Activated CD8-positive, alpha-beta memory T cell treated with anti-CD3 and anti-CD28 coated beads for 4 hours (primary cell): ENCODE data around the gene DDX47.

Experiments
- DNase-seq, 2 donors: peaks; one replicate each; pipeline ENCODE4 v3.0.0-alpha.2; 2020; ENCODE audit warnings: low read depth in 2 of 2

Gene DDX47

GRCh38 chr12:12813120-12814101, at the start of gene DDX47:
DDX47 (plus strand) TSS chr12:12813346; CDS start chr12:12813368, 22 bp downstream.
- peak; percentile 91 to 94 for DNase-seq

- DNase-seq = no peak
Observed at GRCh38 chr12:12764824-12765223, 48.3 kb upstream of the DDX47 start.

- DNase-seq = no peak
Observed at GRCh38 chr12:12770262-12770661, 42.9 kb upstream of the DDX47 start.

GRCh38 chr12:12774791-12775190, 38.4 kb upstream of the DDX47 start:
- DNase-seq = no peak

GRCh38 chr12:12776261-12776660, 36.9 kb upstream of the DDX47 start:
- no peak for DNase-seq

GRCh38 chr12:12777092-12777491, 36.1 kb upstream of the DDX47 start:
- DNase-seq = no peak

- DNase-seq = no peak
Observed at GRCh38 chr12:12779007-12779406, 34.1 kb upstream of the DDX47 start.

GRCh38 chr12:12779529-12779928, 33.6 kb upstream of the DDX47 start:
- no peak for DNase-seq

GRCh38 chr12:12784116-12784515, 29.0 kb upstream of the DDX47 start:
- DNase-seq = no peak

GRCh38 chr12:12784911-12785814, 28.0 kb upstream of the DDX47 start, which contains the start of gene APOLD1:
APOLD1 (plus strand) TSS chr12:12785659; CDS start chr12:12785692, 33 bp downstream.
- DNase-seq = no peak

- DNase-seq = no peak
Observed at GRCh38 chr12:12786351-12786705, 26.8 kb upstream of the DDX47 start.

- DNase-seq = peak; percentile 43 to 49
Observed at GRCh38 chr12:12786706-12787601, 26.2 kb upstream of the DDX47 start.

GRCh38 chr12:12788131-12788530, 25.0 kb upstream of the DDX47 start:
- DNase-seq = no peak

GRCh38 chr12:12788675-12789368, 24.3 kb upstream of the DDX47 start:
- DNase-seq = peak; percentile 13 to 38

GRCh38 chr12:12790956-12791355, 22.2 kb upstream of the DDX47 start:
- DNase-seq = no peak

GRCh38 chr12:12791756-12792369, 21.3 kb upstream of the DDX47 start:
- DNase-seq = no peak

- no peak for DNase-seq
Observed at GRCh38 chr12:12792421-12792820, 20.7 kb upstream of the DDX47 start.

- no peak for DNase-seq
Observed at GRCh38 chr12:12794686-12795085, 18.5 kb upstream of the DDX47 start.

- no peak for DNase-seq
Observed at GRCh38 chr12:12796171-12796570, 17.0 kb upstream of the DDX47 start.
